Neural cell (in vitro differentiated cells): ENCODE measurements around the gene THOC1.

ENCODE experiments used
- CTCF ChIP-seq: fragments of 450-650 bp; IDR thresholded peaks from 2 replicates; pipeline ENCODE4 v1.5.1; 2014; ENCODE audit warnings: antibody characterized with exemption, mild to moderate bottlenecking, moderate library complexity; ENCODE audit not compliant: poor library complexity, severe bottlenecking
- EP300 ChIP-seq: fragments of 450-650 bp; conservative IDR thresholded peaks from 2 replicates; pipeline ENCODE4 v1.6.1; 2014; ENCODE audit warnings: antibody characterized with exemption, mild to moderate bottlenecking, moderate library complexity; ENCODE audit not compliant: poor library complexity, severe bottlenecking
- EZH2 ChIP-seq: fragments of 200-600, 300-800 bp; shearing (Covaris generic), sonication (generic); IDR thresholded peaks from 2 replicates; pipeline ENCODE4 v1.6.1; 2014; ENCODE audit warnings: antibody characterized with exemption, low read length, borderline replicate concordance, mild to moderate bottlenecking; ENCODE audit not compliant: insufficient read depth, poor library complexity, severe bottlenecking
- MXI1 ChIP-seq: fragments of 450-650 bp; conservative IDR thresholded peaks from 2 replicates; pipeline ENCODE4 v1.6.1; 2014; ENCODE audit warnings: antibody characterized with exemption, mild to moderate bottlenecking; ENCODE audit not compliant: poor library complexity, severe bottlenecking
- POLR2AphosphoS5 ChIP-seq: IDR thresholded peaks from 2 replicates; pipeline ENCODE4 v1.6.1; 2012
- RAD21 ChIP-seq: fragments of 450-650 bp; conservative IDR thresholded peaks from 2 replicates; pipeline ENCODE4 v1.6.1; 2014; ENCODE audit warnings: antibody characterized with exemption, mild to moderate bottlenecking, moderate library complexity
- REST ChIP-seq: IDR thresholded peaks from 2 replicates; pipeline ENCODE4 v1.6.1; 2012; ENCODE audit warnings: borderline replicate concordance
- SMC3 ChIP-seq: fragments of 450-650 bp; conservative IDR thresholded peaks from 2 replicates; pipeline ENCODE4 v1.6.1; 2014; ENCODE audit warnings: antibody characterized with exemption, mild to moderate bottlenecking, moderate library complexity; ENCODE audit not compliant: poor library complexity
- TAF1 ChIP-seq: IDR thresholded peaks from 2 replicates; pipeline ENCODE4 v1.6.1; 2012; ENCODE audit warnings: low read depth

GRCh38 chr18:183769-184168 is 84.1 kb downstream of the THOC1 start:
- TF ChIP-seq RAD21 (no peak), CTCF (no peak), TAF1 (no peak), POLR2AphosphoS5 (no peak), SMC3 (no peak), EP300 (no peak), REST (no peak), MXI1 (no peak), EZH2 (no peak)
